ENCODE measurements around the gene NMT1.
A peak's percentile ranks its signal among the peaks of the same experiment; 100 is the strongest.
"Not testable (repeated sequence)": the region's sequence is repeated elsewhere in the genome, so short reads cannot be mapped to it uniquely, and the experiment has no call there.

NMT1 gene

DNA sequence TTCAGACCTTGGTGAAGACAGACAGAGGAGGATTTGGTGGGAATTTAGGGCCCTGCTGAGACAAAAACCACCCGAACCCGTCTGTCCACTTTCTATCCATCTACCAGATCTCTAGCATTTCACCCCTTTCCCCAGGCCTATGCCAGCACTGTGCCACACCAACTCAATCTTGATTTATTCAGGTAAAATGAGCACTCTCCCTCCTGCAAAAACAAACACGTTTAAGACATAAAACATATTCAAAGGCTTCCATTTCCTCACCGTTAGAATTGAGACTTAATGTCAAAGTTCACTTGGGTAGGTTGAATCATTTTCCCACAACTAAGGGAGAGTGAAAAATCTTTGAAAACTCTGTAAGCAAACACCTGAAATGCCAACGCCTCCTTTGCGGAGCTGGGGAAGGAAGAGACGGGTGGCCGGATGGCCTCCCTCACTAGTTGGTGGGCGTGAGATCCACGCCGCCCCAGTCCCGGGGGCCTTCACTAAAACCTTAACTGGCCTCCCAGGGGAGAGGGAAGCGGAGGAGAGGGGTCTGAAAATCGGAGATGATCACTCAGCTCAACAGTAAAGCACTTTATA, 10.5 kb upstream of the NMT1 start:
- TF ChIP-seq EZH2 (IDR thresholded peaks at IDR 0.05; ENCODE audit: borderline replicate concordance, low read depth, low read length, severe bottlenecking) = no peak
- TF ChIP-seq, protein P1, sequence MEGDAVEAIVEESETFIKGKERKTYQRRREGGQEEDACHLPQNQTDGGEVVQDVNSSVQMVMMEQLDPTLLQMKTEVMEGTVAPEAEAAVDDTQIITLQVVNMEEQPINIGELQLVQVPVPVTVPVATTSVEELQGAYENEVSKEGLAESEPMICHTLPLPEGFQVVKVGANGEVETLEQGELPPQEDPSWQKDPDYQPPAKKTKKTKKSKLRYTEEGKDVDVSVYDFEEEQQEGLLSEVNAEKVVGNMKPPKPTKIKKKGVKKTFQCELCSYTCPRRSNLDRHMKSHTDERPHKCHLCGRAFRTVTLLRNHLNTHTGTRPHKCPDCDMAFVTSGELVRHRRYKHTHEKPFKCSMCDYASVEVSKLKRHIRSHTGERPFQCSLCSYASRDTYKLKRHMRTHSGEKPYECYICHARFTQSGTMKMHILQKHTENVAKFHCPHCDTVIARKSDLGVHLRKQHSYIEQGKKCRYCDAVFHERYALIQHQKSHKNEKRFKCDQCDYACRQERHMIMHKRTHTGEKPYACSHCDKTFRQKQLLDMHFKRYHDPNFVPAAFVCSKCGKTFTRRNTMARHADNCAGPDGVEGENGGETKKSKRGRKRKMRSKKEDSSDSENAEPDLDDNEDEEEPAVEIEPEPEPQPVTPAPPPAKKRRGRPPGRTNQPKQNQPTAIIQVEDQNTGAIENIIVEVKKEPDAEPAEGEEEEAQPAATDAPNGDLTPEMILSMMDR (IDR thresholded peaks at IDR 0.05; ENCODE audit: borderline replicate concordance, extremely low read depth, low read length, poor library complexity, severe bottlenecking) = no peak
- peak; percentile 32 for ATAC-seq (ENCODE audit: insufficient read depth, low read depth)
- Histone ChIP-seq H3K36me3 (ENCODE audit: insufficient read depth, low read length) (peaks cover 9% of the 10 kb centered on the region), H4K20me1 (ENCODE audit: insufficient read depth, low read length) (0 out of 2 replicates have a peak, but pooled peaks cover 3% of the 10 kb centered on the region), H3K4me3 (ENCODE audit: low read depth in 1 of 2, low read length in 2 of 2) (peak overlapping the region; percentile 66 to 82), H3K79me2 (ENCODE audit: insufficient read depth, low read length) (peaks cover 61% of the 10 kb centered on the region), H2AFZ (ENCODE audit: low read depth, low read length) (peak overlapping the region; percentile 67), H3K27ac (ENCODE audit: low read length) (peak overlapping the region; percentile 91), H3K27me3 (ENCODE audit: insufficient read depth, low read length, poor library complexity) (no peaks in the 10 kb centered on the region), H3K4me2 (ENCODE audit: insufficient read depth, low read length) (peak overlapping the region; percentile 71), H3K9me3 (ENCODE audit: insufficient read depth, low read length, severe bottlenecking) (no peaks in the 10 kb centered on the region), H3K4me1 (ENCODE audit: insufficient read depth, low read length) (peaks cover 35% of the 10 kb centered on the region), H3K9ac (ENCODE audit: low read depth, low read length) (peak overlapping the region; percentile 92)
- DNase-seq = peak; percentile 58

DNA sequence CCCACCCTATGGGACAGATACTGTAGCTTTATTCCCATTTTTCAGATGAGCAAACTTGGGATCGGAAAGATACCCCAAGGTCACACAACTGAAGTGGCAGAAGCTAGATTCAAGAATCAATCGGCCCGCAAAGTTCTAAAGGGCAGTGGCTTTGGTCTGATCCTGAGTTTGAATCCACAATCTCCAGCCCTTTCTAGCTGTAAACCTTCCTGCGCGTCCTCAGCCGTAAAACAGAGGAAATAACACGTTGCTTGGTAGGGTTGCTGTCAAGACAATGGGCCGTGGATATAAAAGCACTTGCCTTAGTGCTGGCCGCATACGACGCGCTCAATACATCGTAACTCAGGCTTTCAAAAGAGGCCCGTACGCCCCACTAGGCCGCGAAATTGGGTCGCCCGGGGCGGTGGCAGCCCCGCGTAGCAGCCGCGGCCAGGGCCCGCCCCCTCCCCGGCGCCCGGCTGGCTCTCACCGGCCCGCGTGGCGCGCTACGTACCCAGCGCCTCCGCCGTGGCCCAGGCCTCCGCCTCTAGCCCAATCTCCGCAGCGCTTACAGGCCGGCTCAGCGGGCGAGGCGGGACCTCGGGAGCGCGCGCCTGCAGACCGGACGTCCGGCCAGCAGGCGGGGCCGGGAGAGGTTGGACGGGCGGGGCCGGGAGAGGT, 9.9 kb upstream of the NMT1 start, which contains the start of gene DCAKD:
TSS of gene DCAKD (minus strand) at position 573 of the 660 bp plus-strand sequence. CDS start 16,747 bp downstream, outside the sequence.
- Histone ChIP-seq H3K4me3 (ENCODE audit: low read depth in 1 of 2, low read length in 2 of 2) (peak within 1 kb of the TSS; percentile 66 to 82), H3K4me1 (ENCODE audit: insufficient read depth, low read length) (peaks cover 35% of the 10 kb centered on the region), H4K20me1 (ENCODE audit: insufficient read depth, low read length) (0 out of 2 replicates have a peak, but pooled peaks cover 3% of the 10 kb centered on the region), H3K27me3 (ENCODE audit: insufficient read depth, low read length, poor library complexity) (no peaks in the 10 kb centered on the region), H3K4me2 (ENCODE audit: insufficient read depth, low read length) (peak within 1 kb of the TSS; percentile 71), H2AFZ (ENCODE audit: low read depth, low read length) (peak within 1 kb of the TSS; percentile 76), H3K27ac (ENCODE audit: low read length) (peak within 1 kb of the TSS; percentile 91), H3K79me2 (ENCODE audit: insufficient read depth, low read length) (peaks cover 55% of the 10 kb centered on the region), H3K9ac (ENCODE audit: low read depth, low read length) (peak within 1 kb of the TSS; percentile 92), H3K36me3 (ENCODE audit: insufficient read depth, low read length) (peaks cover 9% of the 10 kb centered on the region), H3K9me3 (ENCODE audit: insufficient read depth, low read length, severe bottlenecking) (no peaks in the 10 kb centered on the region)
- DNase-seq = peak; percentile 94
- TF ChIP-seq EZH2 (IDR thresholded peaks at IDR 0.05; ENCODE audit: borderline replicate concordance, low read depth, low read length, severe bottlenecking) = no peak
- TF ChIP-seq, protein P1 (IDR thresholded peaks at IDR 0.05; ENCODE audit: borderline replicate concordance, extremely low read depth, low read length, poor library complexity, severe bottlenecking) = no peak
- ATAC-seq (ENCODE audit: insufficient read depth, low read depth) = peak; percentile 98

DNA sequence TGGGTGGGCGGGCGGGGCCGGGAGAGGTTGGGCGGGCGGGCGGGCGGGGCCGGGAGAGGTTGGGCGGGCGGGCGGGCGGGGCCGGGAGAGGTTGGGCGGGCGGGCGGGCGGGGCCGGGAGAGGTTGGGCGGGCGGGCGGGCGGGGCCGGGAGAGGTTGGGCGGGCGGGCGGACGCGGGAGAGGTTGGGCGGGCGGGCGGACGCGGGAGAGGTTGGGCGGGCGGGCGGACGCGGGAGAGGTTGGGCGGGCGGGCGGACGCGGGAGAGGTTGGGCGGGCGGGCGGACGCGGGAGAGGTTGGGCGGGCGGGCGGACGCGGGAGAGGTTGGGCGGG, 9.4 kb upstream of the NMT1 start:
- not testable (repeated sequence) for H3K27ac ChIP-seq (ENCODE audit: low read length); H3K36me3 ChIP-seq (ENCODE audit: insufficient read depth, low read length); H4K20me1 ChIP-seq (ENCODE audit: insufficient read depth, low read length); H3K4me3 ChIP-seq (ENCODE audit: low read depth in 1 of 2, low read length in 2 of 2); DNase-seq; H3K9me3 ChIP-seq (ENCODE audit: insufficient read depth, low read length, severe bottlenecking); H3K27me3 ChIP-seq (ENCODE audit: insufficient read depth, low read length, poor library complexity); H2AFZ ChIP-seq (ENCODE audit: low read depth, low read length); ATAC-seq (ENCODE audit: insufficient read depth, low read depth)
- Histone ChIP-seq H3K9ac (ENCODE audit: low read depth, low read length) (peak overlapping the region; percentile 66), H3K4me2 (ENCODE audit: insufficient read depth, low read length) (peak overlapping the region; percentile 63; the same call in 1 of the 2 replicates), H3K4me1 (ENCODE audit: insufficient read depth, low read length) (peaks cover 34% of the 10 kb centered on the region), H3K79me2 (ENCODE audit: insufficient read depth, low read length) (peaks cover 51% of the 10 kb centered on the region)

DNA sequence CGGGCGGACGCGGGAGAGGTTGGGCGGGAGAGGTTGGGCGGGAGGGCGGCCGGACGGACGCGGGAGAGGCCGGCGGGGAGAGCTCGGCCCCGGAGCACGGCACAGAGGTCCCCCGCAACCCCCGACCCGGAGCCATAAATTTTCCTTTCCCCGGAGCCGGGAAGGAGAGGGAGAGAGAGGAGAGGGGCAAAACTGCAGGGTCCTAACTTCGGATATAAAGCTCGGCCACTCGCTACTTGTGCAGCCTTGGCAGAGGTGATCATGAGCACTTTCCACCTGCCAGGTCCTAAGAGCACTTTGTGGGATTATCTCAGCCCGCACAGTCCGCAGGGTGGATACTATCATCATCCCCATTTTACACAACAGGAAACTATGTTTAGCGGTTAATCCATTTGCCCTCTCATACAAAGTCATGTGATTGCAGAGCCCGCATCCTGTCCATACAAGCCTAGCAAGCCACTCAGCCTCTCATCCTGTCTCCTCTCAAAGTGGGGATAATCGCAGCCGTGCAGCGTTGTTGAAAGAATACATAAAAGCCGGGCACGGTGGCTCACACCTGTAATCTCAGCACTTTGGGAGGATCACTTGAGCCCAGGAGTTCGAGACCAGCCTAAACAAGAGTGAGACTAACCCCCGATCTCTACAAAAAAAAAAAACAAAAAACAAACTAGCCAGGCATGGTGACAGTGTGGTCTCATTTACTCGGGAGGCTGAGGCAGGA, 8.9 kb upstream of the NMT1 start:
- Histone ChIP-seq H2AFZ (ENCODE audit: low read depth, low read length) (peak overlapping the region; percentile 76), H3K27ac (ENCODE audit: low read length) (peak overlapping the region; percentile 87), H3K9me3 (ENCODE audit: insufficient read depth, low read length, severe bottlenecking) (no peaks in the 10 kb centered on the region), H3K4me1 (ENCODE audit: insufficient read depth, low read length) (peaks cover 32% of the 10 kb centered on the region), H3K79me2 (ENCODE audit: insufficient read depth, low read length) (peaks cover 46% of the 10 kb centered on the region), H3K27me3 (ENCODE audit: insufficient read depth, low read length, poor library complexity) (no peaks in the 10 kb centered on the region), H3K4me3 (ENCODE audit: low read depth in 1 of 2, low read length in 2 of 2) (peak overlapping the region; percentile 11 to 59; a peak in 3 of 4 replicates), H3K36me3 (ENCODE audit: insufficient read depth, low read length) (peaks cover 6% of the 10 kb centered on the region), H4K20me1 (ENCODE audit: insufficient read depth, low read length) (0 out of 2 replicates have a peak, but pooled peaks cover 3% of the 10 kb centered on the region), H3K4me2 (ENCODE audit: insufficient read depth, low read length) (peak overlapping the region; percentile 63), H3K9ac (ENCODE audit: low read depth, low read length) (peak overlapping the region; percentile 66)
- TF ChIP-seq, protein P1 (IDR thresholded peaks at IDR 0.05; ENCODE audit: borderline replicate concordance, extremely low read depth, low read length, poor library complexity, severe bottlenecking) = no peak
- TF ChIP-seq EZH2 (IDR thresholded peaks at IDR 0.05; ENCODE audit: borderline replicate concordance, low read depth, low read length, severe bottlenecking) = no peak
- DNase-seq (peak; percentile 70), ATAC-seq (ENCODE audit: insufficient read depth, low read depth) (peak; percentile 37)
